ENCODE data around the gene RAB11FIP4. TPM values are rescaled to one million over a fixed set of nuclear protein-coding genes. Genes with fewer than 3 reads are reported as not detected.

Gene RAB11FIP4
- total and polyA plus RNA-seq, 2 of the 8 experiments (the other 6 are each of a cell fraction or from before 2014, with no cell fraction given) = 21.7 to 53.2 TPM

GRCh38 chr17:31497994-31498826 is 106.7 kb downstream of the RAB11FIP4 start:
- WGBS, 2 experiments (ENCODE audit: extremely low coverage in 1 of 2, insufficient coverage in 1 of 2, insufficient read length in 1 of 2, insufficient replicate concordance in 2 of 2, low coverage in 1 of 2, low lambda C conversion rate in 2 of 2, missing lambda C conversion rate in 1 of 2) = 83% methylated on average over 10 of the region's 10 CpGs; no CpG with 5 or more reads in 1 of the 2 experiments

More at GRCh38 chr17:31497994-31498826, 106.7 kb downstream of the RAB11FIP4 start:
- H2BK120ac ChIP-seq (replicated peaks; ENCODE audit: low read depth, low read length) = no peak overlapping the region
- H2BK20ac ChIP-seq (ENCODE audit: low read length) = no peak overlapping the region; the same call in 1 of the 2 replicates
- no peak overlapping the region for H3K14ac ChIP-seq (ENCODE audit: insufficient read length)
- H3K18ac ChIP-seq (ENCODE audit: extremely low read depth, low read length) = peak overlapping the region; percentile 87
- CTCF ChIA-PET (ENCODE audit: partially characterized antibody) = interaction anchor here (0.6 to 4.6 kb wide), 10 partner anchors 11 to 543 kb away, joined by 3 to 33 read pairs (median 4); no protein-coding TSS in a partner anchor
- H3K79me2 ChIP-seq (ENCODE audit: control insufficient read depth in 1 of 2, insufficient read depth in 2 of 2, low read length in 2 of 2) = peaks cover 0 to 65% of the 10 kb centered on the region in 2 experiments; a peak in 2 of 4 replicates
- H3K56ac ChIP-seq (replicated peaks; ENCODE audit: insufficient read length, low read depth, low read length) = no peak overlapping the region
- no peak overlapping the region for H3K9ac ChIP-seq (replicated peaks in 1 of 4; ENCODE audit: extremely low read depth in 1 of 4, low read depth in 3 of 4, low read length in 3 of 4)
- no peaks in the 10 kb centered on the region for H3K36me3 ChIP-seq (ENCODE audit: control insufficient read depth in 2 of 4, insufficient read depth in 4 of 4, low read length in 3 of 4)
- no peak overlapping the region for H3K23ac ChIP-seq (ENCODE audit: insufficient read length)
- H3K27me3 ChIP-seq (replicated peaks in 1 of 4; ENCODE audit: control insufficient read depth in 3 of 4, extremely low read depth in 1 of 4, insufficient read depth in 3 of 4, low read length in 3 of 4) = no peaks in the 10 kb centered on the region
- peaks cover 12 to 42% (median 24%) of the 10 kb centered on the region in 4 experiments for H3K4me1 ChIP-seq (replicated peaks in 1 of 4; ENCODE audit: control insufficient read depth in 3 of 4, insufficient read depth in 4 of 4, low read length in 3 of 4)
- TF ChIP-seq YY1 (IDR thresholded peaks at IDR 0.05; ENCODE audit: low read depth, low read length) (no peak), GTF2F1 (IDR thresholded peaks at IDR 0.05; ENCODE audit: borderline replicate concordance, low read depth, low read length) (no peak), TBP (IDR thresholded peaks at IDR 0.05; ENCODE audit: low read depth, low read length) (no peak)
- no peak overlapping the region for H2AFZ ChIP-seq (ENCODE audit: low read length)
- H2BK5ac ChIP-seq (ENCODE audit: low read depth, low read length) = peak overlapping the region; percentile 52; the same call in 1 of the 2 replicates
- no peak overlapping the region for H4K8ac ChIP-seq (ENCODE audit: extremely low read depth, insufficient read depth, low read length)
- peak overlapping the region; percentile 39 for H4K91ac ChIP-seq (replicated peaks; ENCODE audit: insufficient read length, low read length)
- no peak overlapping the region for H3K4me3 ChIP-seq (ENCODE audit: extremely low read depth in 1 of 4, insufficient read depth in 2 of 4, low read depth in 3 of 4, low read length in 4 of 4)
- H4K20me1 ChIP-seq (replicated peaks in 1 of 2; ENCODE audit: control insufficient read depth in 1 of 2, insufficient read depth in 2 of 2, low read length in 2 of 2) = peaks cover 5 to 16% of the 10 kb centered on the region in 2 experiments
- peaks cover 12% of the 10 kb centered on the region for H3K79me1 ChIP-seq (ENCODE audit: low read depth, low read length)
- no peak for DNase-seq (ENCODE audit: low read depth in 1 of 2, low spot score in 2 of 2)
- peak overlapping the region; percentile 68; the same call in 1 of the 2 replicates for H2BK12ac ChIP-seq (ENCODE audit: low read depth, low read length)
- H3K9me3 ChIP-seq (ENCODE audit: insufficient read depth in 2 of 2, low read depth in 1 of 2, low read length in 1 of 2) = no peaks in the 10 kb centered on the region
- FAIRE-seq = no peak
- H4K5ac ChIP-seq (ENCODE audit: insufficient read length, low read depth, low read length) = no peak overlapping the region
- no peak overlapping the region; a peak in 1 of 4 replicates for H3K4me2 ChIP-seq (ENCODE audit: insufficient read depth in 1 of 2, low read depth in 2 of 2, low read length in 2 of 2)
- POLR2A ChIA-PET (ENCODE audit: partially characterized antibody) = interaction anchor here (0.8 to 4.0 kb wide), 5 partner anchors 9 to 73 kb away, joined by 3 to 36 read pairs (median 3); no protein-coding TSS in a partner anchor
- H3K23me2 ChIP-seq (ENCODE audit: low read depth, low read length) = no peaks in the 10 kb centered on the region
- peak overlapping the region; percentile 97; the same call in 1 of the 2 replicates for H2BK15ac ChIP-seq (ENCODE audit: low read length)
- H2AK5ac ChIP-seq (ENCODE audit: low read depth, low read length) = 0 out of 2 replicates have a peak overlapping the region, but pooled peaks have one; percentile 39
- peak overlapping the region; percentile 61 for H3K4ac ChIP-seq (replicated peaks; ENCODE audit: insufficient read length, low read depth, low read length)
- H3K27ac ChIP-seq (ENCODE audit: low read depth, low read length) = no peak overlapping the region
